GM12865 (cell line): ENCODE results near the gene DGLUCY.

Experiments used
- DNase-seq: peaks from one replicate; pipeline ENCODE4 v3.0.0; 2010; ENCODE audit warnings: low read depth
- H3K4me3 ChIP-seq: 2 replicates; pipeline ENCODE4 v1.5.1; 2011; ENCODE audit warnings: mild to moderate bottlenecking, low read depth, low read length, control low read depth
- CTCF ChIP-seq: IDR thresholded peaks from 2 replicates; pipeline ENCODE4 v1.5.1; 2011; ENCODE audit warnings: low read length, control low read depth, low read depth, inconsistent platforms; ENCODE audit not compliant: insufficient read depth; ENCODE audit errors: missing control alignments

DGLUCY gene

GRCh38 chr14:91139776-91140175, 25.9 kb downstream of the DGLUCY start:
- no peak for DNase-seq
- no peak overlapping the region for H3K4me3 ChIP-seq
- no peak for TF ChIP-seq CTCF

GRCh38 chr14:91140672-91141071, 26.8 kb downstream of the DGLUCY start:
- no peak overlapping the region for H3K4me3 ChIP-seq
- peak; percentile 24 for DNase-seq
- peak; percentile 16 for TF ChIP-seq CTCF

GRCh38 chr14:91142214-91142668, 28.4 kb downstream of the DGLUCY start:
- H3K4me3 ChIP-seq: no peak overlapping the region
- TF ChIP-seq CTCF: no peak
- DNase-seq: peak; percentile 85

GRCh38 chr14:91143862-91144261, 30.0 kb downstream of the DGLUCY start:
- DNase-seq: no peak
- no peak for TF ChIP-seq CTCF
- H3K4me3 ChIP-seq: no peak overlapping the region

GRCh38 chr14:91144425-91145145, 30.7 kb downstream of the DGLUCY start:
- DNase-seq: no peak
- no peak overlapping the region for H3K4me3 ChIP-seq
- no peak for TF ChIP-seq CTCF

- H3K4me3 ChIP-seq: no peak overlapping the region
- no peak for DNase-seq
- no peak for TF ChIP-seq CTCF
Observed at GRCh38 chr14:91145391-91146160, 31.7 kb downstream of the DGLUCY start.
